ENCODE results near the gene ARHGEF7. TPM values are rescaled to one million over a fixed set of nuclear protein-coding genes. Genes with fewer than 3 reads are reported as not detected.
"Not testable (repeated sequence)": the region's sequence is repeated elsewhere in the genome, so short reads cannot be mapped to it uniquely, and the experiment has no call there.

Gene ARHGEF7
- total RNA-seq, 1 experiment from 2014 or later, result 29.3 TPM

DNA sequence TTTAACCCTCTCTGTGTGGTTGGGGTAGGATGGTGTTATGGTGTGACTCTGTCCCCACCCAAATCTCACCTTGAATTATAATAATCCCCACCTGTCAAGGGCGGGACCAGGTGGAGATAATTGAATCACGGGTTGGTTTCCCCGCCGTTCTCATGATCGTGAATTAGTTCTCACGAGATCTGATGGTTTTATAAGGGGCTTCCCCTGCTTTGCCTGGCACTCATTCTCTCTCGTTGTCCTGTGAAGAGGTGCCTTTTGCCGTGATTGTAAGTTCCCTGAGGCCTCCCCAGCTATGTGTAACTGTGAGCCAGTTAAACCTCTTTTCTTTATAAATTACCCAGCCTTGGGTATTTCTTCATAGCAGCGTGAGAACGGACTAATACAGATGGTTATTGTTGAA lies 68.8 kb downstream of the ARHGEF7 start:
- in situ Hi-C loops (cut with HindIII; ENCODE audit: low sequenced_read_pairs), result no loop called here

DNA sequence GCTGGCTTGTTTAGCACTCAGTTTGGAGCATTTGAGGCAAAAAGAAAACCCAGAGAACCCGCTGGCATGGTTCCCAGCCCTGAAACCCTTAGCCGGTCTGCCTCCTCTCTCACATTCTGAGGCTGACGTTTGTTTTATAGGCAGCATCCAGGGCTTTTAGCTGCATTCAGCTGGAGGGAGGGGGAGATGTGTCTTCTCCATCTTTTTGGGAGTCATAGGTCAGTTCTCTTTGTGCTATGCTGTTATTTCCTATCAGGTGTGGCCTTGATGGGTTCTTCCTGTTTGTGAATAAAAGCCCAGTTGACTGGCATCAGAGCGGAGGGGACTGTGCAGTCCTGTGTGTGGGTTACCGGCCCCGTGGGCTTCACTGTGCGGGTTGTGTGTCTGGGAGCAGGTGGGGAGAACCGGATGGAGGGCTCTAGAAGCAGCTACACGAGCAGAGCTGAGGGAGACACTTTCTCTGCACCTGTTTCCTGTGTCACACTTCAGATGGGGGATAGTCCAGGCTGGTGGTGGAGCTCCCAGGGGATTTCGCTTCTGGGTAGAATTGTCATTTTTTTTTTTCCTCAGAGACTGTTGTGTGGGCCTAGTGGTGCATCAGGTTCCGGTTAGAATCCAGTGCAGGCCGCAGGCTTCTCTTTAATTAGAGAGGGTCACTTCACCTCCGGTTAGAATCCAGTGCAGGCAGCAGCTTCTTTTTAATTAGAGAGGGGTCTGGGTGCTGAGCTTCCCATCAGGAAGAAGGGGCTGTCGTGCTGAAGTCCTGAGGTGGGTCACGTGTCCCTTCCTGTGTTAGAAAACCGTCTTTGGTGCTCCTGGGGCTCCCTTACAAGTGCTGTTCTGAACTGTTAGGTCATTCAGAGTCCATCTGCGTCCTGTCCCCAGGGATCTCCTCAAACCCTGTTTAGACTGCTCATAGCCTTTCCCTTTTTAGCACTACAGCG lies 69.6 kb downstream of the ARHGEF7 start:
- peak; percentile 68 for DNase-seq (ENCODE audit: low spot score)
- in situ Hi-C loops (cut with HindIII; ENCODE audit: low sequenced_read_pairs), result no loop called here

More for the DNA sequence above, 68.8 kb downstream of the ARHGEF7 start:
- no peak for DNase-seq (ENCODE audit: low spot score)

DNA sequence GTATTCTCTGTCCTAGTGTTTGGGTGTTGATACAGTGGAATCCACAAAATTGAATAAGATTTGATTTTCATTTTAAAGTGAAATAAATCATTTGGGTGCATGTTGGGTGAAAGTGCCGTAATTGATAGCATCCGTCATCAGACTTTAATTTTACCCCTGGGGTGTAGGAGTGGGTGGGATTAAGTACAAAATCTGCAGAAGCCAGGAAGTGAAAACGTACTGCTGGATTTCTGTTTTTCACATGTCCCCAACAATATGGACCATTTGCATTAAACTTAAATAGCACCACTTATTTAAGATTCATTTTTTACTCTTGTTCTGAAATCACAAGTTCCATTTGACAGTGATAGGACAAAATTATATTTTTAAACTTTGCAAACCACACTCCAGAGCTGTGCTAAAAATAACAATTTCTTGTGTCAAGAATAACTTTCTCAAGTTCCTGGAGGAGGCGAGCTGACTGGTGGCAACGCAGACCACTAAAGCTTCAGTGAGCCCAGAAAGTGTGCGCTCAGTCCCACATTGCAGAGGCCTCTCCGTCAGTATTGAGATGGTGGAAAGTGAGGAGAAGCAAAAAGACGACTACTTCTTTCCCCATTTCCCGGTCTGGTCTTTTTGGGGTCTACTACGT lies 71.3 kb downstream of the ARHGEF7 start:
- DNase-seq (ENCODE audit: low spot score), result no peak
- in situ Hi-C loops (cut with HindIII; ENCODE audit: low sequenced_read_pairs), result no loop called here

DNA sequence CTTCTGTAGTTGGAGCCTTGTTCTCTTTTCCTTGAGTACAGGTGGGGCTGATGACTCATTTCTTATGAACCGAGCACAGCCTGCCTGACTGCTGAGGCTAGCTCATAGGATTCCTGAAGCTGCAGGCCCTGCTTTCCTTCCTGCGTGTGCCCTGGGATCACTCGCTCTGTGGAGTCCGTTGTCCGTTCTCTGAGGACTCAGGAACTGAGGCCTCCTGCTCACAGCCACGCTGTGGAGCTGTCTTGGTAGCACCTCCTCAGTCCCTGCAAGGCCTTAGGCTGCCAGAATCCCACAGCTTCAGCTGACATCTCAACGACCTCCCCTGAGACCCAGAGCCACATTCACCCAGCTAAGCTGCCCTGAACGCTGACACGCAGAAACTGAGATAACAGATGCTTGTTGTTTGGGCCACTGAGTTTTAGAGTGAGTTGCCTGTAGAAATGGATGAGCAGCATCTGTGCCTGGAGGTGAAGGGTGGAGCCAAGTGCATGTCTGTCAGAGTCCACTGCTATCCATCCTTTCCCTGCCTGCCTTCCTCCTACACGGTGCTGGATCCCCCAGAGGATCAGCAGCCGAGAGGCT lies 72.9 kb downstream of the ARHGEF7 start:
- DNase-seq (ENCODE audit: low spot score), result peak; percentile 69
- in situ Hi-C loops (cut with HindIII; ENCODE audit: low sequenced_read_pairs), result no loop called here

DNA sequence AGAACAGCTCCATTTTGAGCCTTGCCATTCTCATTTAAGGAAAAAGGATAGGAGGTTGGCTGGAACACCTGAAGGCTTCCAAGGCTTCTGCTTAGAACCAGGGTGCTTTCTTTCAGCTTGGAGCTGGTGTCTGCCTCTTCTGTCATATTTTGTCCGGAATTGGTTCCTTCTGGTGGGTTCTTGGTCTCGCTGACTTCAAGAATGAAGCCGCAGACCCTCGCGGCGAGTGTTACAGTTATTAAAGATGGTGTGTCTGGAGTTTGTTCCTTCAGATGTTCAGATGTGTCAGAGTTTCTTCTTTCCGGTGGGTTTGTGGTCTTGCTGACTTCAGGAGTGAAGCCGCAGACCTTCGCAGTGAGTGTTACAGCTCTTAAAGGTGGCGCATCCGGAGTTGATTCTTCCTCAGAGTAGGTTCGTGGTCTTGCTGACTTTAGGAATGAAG lies 74.0 kb downstream of the ARHGEF7 start:
- in situ Hi-C loops (cut with HindIII; ENCODE audit: low sequenced_read_pairs); DNase-seq (ENCODE audit: low spot score): not testable (repeated sequence)

DNA sequence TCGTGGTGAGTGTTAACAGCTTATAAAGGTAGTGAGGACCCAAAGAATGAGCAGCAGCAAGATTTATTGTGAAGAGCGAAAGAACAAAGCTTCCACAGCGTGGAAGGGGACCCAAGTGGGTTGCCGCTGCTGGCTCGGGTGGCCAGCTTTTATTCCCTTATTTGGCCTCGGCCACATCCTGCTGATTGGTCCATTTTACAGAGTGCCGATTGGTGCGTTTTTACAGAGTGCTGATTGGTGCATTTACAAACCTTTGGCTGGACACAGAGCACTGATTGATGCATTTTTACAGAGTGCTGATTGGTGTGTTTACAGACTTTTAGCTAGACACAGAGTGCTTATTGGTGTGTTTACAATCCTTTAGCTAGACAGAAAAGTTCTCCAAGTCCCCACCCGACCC lies 74.4 kb downstream of the ARHGEF7 start:
- DNase-seq (ENCODE audit: low spot score); in situ Hi-C loops (cut with HindIII; ENCODE audit: low sequenced_read_pairs): not testable (repeated sequence)

DNA sequence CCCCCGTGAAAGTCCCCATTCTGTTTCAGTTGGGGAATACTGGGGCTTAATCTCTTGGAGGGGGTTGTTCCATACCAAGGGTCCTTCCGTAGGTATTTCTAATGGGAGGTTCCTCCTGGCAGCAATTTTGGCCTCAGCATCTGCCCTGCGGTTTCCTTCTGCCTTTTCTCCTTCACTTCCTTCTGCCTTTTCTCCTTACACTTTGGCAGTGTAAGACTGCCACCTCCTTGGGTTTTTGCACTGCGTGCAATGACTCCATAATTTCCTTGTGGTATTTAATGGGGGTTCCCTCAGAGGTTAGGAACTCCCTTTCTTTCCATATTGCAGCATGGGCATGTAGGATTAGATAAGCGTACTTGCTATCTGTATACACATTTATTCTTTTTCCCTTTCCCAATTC lies 78.1 kb downstream of the ARHGEF7 start:
- DNase-seq (ENCODE audit: low spot score); in situ Hi-C loops (cut with HindIII; ENCODE audit: low sequenced_read_pairs): not testable (repeated sequence)

DNA sequence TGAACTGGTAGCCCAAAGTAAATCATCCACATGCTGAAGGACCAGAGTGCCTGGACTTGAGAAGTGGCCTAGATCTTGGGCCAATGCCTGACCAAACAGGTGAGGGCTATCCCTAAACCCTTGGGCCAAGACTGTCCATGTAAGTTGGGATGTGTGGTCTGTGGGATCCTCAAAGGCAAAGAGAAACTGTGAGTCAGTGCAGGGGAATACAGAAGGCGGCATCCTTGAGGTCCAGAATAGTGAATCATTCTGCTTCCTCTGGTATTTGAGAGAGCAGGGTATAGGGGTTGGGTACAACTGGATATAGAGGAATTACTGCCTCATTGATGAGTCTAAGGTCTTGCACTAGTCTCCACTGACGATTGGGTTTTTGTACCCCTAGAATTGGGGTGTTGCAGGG lies 79.5 kb downstream of the ARHGEF7 start:
- in situ Hi-C loops (cut with HindIII; ENCODE audit: low sequenced_read_pairs), result not testable (repeated sequence)

DNA sequence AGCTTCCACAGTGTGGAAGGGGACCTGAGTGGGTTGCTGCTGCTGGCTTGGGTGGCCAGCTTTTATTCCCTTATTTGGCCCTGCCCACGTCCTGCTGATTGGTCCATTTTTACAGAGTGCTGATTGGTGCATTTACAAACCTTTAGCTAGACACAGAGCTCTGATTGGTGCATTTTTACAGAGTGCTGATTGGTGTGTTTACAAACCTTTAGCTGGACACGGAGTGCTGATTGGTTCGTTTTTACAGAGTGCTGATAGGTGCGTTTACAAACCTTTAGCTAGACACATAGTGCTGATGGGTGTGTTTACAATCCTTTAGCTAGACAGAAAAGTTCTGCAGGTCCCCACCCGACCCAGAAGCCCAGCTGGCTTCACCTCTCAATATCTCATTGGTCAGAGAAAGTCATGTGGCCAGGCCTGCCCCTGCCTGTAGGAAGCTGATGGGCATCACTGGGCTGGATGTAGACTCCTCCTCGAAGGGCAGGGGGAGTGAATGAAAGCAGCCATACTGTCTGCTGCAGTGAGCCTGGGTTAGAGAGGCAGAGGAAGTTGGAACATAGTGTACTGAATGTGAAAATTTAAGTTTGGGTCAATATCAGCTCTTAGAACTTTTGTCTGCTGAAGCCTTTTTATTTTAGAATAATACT lies 83.7 kb downstream of the ARHGEF7 start:
- DNase-seq (ENCODE audit: low spot score); in situ Hi-C loops (cut with HindIII; ENCODE audit: low sequenced_read_pairs): not testable (repeated sequence)

More for the DNA sequence above, 79.5 kb downstream of the ARHGEF7 start:
- not testable (repeated sequence) for DNase-seq (ENCODE audit: low spot score)

DNA sequence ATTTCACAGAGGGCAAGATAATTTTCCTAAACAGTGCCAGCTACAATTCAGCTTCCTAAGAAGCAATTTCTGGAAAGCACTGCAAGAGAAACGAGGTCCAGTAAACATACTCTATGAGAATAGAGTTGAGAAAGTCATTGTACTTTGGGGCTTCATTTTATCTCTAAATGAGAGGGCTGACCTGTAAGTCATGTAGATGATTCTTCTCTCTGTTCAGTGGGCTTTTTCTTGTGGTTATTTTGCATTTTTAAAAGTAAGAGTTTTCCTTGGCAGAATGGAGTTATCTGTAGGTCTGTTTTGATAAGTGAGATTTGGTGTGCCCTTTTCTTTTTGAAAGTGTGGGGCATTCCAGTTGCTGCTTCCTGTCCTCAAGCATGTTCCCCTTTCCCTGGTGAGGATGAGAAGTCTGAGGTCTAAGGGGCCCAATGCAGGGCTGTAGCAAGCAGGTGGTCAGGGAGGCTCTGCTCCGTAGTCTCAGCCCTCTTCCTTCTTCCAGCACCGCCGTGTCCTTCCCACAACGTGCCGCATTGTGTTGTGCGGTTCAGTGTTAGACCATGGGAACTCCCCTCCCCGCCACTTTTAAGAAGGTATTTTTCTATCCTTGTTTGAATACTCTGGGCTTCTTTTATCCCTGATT lies 86.3 kb downstream of the ARHGEF7 start:
- DNase-seq (ENCODE audit: low spot score), result no peak
- in situ Hi-C loops (cut with HindIII; ENCODE audit: low sequenced_read_pairs), result no loop called here

DNA sequence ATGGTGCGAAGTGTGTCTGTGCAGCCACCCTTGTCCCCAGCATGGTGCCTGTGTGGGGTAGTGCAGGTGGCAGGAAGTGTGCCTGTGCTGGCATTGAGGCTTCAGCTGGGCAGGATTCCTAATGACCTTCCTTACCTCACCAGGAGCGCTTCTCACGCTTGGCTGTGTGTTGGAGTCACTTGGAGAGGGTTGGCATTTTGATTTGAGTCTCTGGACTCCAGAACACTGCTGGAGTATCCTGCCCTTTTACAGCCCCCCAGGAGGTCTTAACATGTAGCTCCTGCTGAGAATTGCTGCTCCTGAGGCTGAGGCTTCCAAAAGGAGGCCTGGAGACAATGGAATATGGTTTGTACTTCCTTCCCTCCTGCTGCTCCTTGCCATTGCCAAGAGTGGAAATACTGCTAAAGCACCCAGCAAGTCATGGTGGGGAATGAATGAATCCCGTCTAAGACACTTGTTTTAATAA lies 87.1 kb downstream of the ARHGEF7 start:
- DNase-seq (ENCODE audit: low spot score), result peak; percentile 89
- in situ Hi-C loops (cut with HindIII; ENCODE audit: low sequenced_read_pairs), result no loop called here

DNA sequence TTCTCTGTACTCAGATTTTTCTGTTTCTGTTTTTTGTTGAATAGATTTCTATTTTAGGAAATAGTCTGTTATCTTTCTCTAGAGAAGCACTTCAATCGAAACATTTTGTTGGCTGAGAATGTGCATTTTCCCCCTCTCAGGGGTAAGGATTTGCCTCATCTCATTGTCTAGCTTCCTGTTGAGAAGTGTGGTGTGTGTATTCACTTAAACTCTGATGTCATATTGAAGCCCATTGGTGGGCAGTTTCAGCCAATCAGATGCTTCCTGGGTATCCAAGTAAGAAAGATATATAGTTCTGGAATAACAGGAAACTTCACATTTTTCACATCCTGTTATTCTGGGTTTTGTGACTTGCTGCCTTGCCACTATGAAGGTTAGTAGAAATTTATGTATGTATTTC lies 87.6 kb downstream of the ARHGEF7 start:
- in situ Hi-C loops (cut with HindIII; ENCODE audit: low sequenced_read_pairs), result no loop called here
- peak; percentile 67 for DNase-seq (ENCODE audit: low spot score)

DNA sequence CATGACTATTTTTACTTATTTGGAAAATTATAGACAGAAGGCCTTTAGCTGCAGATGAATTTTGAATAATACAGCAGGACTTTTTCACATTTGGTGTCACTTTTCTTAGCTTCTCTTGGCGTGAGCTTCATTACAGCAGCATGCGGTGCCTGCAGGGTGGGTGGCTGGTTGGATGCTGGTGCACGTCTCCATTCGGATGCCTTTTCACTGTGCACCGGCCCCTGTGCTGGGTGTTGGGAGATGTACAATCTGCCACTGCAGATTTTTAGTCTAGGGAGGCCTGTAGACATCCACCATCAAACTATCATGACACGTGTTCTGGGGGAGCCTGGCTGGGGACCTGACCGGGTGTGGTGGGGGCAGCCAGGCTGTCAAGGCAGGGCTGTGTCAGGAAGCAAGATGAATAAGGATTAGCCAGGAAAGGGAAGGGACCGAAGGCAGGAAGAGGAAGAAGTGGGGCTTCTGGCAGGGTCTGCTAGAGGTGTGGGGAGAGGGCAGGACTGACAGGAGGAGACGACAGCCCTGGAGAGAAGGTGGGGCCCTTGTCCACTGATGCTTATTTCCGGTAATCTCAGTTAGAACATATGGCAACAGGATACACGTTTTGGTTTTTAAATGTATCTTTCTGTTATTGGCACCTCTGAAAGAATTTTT lies 88.8 kb downstream of the ARHGEF7 start:
- in situ Hi-C loops (cut with HindIII; ENCODE audit: low sequenced_read_pairs), result no loop called here
- peak; percentile 55 for DNase-seq (ENCODE audit: low spot score)

DNA sequence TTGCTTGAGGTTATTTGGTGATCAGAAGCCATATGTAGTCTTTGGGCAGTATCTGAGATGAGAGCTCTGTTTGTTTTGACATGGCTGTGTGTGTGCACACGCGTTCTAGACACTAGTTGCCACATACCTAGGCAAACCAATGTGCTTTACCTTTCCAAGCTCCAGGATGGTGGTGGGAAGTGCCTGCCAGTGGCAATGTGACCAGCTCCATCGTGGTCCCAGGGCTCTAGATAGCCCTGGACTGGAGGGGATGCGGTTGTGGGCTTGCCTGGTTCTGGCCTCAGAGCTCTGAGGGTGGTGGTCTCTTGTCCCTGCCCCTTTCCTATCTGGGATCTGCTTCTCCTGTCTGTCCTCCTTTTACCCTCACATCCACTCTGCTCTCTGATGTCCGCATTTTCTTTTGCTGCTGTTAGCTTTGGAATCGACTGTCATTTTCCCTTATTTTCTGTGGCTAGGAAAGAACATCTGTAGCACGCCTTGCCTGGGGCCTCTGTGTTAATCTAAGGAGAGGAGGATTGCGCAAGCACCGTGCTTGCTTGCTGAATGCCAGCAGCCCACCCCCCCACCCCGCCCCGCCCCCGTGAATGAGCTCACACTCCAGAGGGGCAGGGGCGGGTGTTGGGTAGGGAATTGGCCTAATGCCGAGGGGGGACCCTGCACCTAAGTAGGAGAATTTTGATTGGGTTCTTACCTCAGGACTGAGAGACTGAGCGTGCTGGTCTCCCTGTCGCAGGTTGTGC lies 89.5 kb downstream of the ARHGEF7 start:
- DNase-seq (ENCODE audit: low spot score), result peak; percentile 44
- in situ Hi-C loops (cut with HindIII; ENCODE audit: low sequenced_read_pairs), result no loop called here

DNA sequence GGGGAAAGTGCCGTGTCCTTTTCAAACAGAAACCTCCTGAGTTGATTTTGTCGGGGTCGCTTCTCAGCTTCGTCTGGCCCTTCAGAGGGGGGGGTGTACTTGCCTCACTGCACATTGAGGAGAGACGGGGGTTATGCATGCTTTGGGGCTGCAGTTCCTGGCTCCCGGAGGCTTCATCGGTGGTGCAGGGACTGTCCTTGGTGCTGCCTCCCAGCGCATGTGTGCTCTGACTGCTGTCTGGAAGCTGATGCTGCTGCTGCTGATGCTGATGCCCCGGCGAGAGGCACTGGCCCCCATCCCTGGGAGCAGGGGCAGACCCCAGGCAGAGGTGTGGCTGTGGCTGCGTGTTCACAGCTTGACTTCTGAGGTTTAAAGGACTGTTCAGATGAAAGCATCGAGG lies 91.0 kb downstream of the ARHGEF7 start:
- peak; percentile 29 for DNase-seq (ENCODE audit: low spot score)
- in situ Hi-C loops (cut with HindIII; ENCODE audit: low sequenced_read_pairs), result no loop called here

DNA sequence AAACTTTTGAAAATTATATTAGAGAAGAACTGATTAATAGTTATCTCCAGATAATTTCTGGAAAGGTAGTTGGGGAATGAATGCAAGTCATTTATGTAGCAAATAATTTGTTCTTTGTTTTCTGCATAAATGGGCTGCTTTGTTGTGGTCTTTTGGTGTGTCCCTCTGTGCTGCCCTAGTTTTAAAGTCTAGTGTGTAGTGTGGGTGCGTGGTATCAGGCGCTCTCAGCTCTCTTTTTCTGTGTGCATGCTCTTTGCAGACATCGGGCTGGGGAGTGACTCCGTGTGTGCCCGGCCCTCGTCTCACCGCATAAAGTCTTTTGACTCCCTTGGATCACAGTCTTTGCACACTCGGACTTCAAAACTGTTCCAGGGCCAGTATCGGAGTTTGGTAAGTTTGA lies 94.5 kb downstream of the ARHGEF7 start:
- DNase-seq (ENCODE audit: low spot score), result no peak
- in situ Hi-C loops (cut with HindIII; ENCODE audit: low sequenced_read_pairs), result no loop called here

DNA sequence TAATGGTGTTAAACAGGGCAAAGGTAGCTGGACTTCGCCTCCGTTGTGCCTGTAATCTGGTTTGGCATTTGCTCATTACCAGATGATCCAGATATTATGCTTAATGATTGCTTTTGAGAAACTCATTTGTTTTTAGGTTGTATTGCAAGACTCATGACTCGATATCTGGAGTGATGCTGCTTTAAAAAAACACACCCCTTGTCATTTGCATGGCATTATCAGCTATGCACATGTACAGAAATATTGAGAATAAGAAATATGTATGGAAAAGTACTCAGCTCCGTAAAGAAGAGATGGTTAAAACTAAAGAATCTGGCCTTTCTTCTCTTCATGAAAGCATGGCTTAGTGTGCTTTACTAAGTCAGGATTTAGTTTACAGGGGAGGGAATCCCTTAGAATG lies 95.0 kb downstream of the ARHGEF7 start:
- in situ Hi-C loops (cut with HindIII; ENCODE audit: low sequenced_read_pairs), result no loop called here
- DNase-seq (ENCODE audit: low spot score), result no peak

All from G401 (cell line).